Right forelimb (tissue), 1 donor: Measurements from ENCODE around the gene TEKT1.
"Not testable (repeated sequence)": the region's sequence is repeated elsewhere in the genome, so short reads cannot be mapped to it uniquely, and the experiment has no call there.

Experiments used
- DNase-seq: peaks from one replicate; pipeline ENCODE4 v3.0.0-alpha.2; 2018

TEKT1 gene

DNA sequence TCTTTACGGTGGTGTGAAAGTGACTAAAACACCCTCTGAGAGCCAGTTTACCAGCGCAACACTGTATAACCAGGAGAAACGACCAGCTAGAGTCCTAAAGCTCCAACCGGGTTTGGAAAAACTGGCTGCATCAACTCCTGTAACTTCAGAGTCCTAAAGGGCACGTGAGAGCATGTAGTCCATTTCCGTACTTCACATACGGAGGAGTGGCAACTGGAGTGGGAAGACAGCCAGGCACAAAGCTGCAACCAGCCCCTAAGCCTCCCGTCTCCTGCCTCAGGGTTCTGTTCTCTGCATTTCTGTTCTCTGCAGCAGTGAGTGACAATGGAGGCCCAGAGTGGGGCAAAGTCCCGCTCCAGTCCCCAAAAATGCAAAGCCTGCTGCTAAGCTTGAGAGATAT is 19.2 kb downstream of the TEKT1 start:
- no peak for DNase-seq

DNA sequence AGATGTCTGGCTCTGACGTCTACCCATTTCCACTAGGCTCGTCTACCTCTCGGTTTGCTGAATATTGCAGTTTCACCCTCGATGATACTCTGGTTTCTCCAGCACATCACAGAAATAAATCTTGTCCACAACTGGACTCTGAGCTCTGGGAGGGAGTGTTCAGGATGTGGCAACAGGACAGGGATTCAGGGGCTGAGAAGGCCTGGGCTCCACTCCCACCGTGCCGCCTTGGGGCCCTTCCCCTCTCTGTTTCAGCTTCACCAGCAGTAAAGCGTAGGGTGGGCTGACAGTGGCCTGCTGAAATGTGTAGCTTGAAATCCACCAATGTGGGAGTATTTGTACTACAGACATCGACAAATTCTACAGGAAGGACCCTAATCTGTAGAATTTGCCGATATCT is 20.0 kb downstream of the TEKT1 start:
- no peak for DNase-seq

DNA sequence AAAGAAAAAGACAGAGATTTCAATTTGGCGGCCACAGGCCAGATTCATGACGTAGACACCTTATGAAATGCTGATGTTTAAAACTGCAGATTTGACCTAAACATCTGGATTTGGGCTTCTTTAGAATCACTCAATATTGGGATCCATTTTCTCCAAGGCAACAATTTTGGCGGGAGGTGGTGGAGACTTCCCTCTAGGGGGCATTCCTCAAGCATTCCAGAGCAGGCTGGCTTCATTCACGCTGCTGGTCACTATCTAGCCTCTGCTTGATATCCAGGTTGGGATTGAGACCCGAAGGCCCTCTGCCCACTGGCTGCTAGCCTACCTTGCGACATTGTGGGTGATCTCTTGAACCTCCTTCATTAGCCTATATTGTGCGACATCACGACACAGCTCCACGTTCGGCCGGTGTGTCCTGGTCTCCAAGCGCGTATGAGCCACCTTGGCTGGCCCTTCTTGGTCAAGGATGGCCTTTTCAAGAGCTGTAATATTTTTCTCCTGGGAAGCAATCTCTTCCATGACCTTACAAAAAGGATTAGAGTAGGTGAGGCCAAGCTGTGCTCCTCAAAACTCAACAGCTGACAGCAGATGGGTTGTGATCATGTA is 31.0 kb downstream of the TEKT1 start:
- DNase-seq, result no peak

- DNase-seq, result no peak
Measured at GRCh38 chr17:6799738-6800137, 31.8 kb downstream of the TEKT1 start.

DNA sequence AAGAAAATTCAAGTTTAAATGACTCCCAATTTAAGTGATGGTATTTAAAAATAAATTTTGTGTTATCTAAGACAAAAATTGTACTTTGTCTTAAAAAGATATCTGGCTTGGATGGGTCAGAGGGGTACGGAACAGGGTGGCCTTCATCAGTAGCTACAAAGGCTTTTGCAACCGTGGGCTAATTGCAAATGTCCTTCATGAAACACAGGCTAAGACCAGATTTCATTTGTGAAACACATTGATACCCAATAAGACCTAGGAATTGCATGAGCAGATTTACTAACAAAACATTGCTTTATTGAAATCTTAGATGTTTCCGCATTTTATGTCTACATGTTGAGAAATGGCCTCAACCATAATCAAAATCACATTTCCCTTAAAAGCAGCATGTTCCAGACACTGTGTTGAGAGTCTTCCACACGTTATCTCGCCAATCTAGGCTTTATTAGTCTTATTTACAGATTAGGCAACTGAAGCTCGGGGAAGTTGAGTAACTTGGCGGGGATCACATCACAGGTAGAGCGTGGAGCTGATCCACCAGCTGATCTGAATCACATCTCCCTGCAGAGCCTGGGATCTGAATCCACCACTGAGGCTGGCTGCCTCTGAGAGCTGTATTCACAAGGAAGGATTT is 33.7 kb downstream of the TEKT1 start:
- DNase-seq, result no peak

- DNase-seq, result no peak
Measured at GRCh38 chr17:6796887-6797490, 34.5 kb downstream of the TEKT1 start.

- no peak for DNase-seq
Measured at GRCh38 chr17:6796017-6796886, 35.3 kb downstream of the TEKT1 start.

DNA sequence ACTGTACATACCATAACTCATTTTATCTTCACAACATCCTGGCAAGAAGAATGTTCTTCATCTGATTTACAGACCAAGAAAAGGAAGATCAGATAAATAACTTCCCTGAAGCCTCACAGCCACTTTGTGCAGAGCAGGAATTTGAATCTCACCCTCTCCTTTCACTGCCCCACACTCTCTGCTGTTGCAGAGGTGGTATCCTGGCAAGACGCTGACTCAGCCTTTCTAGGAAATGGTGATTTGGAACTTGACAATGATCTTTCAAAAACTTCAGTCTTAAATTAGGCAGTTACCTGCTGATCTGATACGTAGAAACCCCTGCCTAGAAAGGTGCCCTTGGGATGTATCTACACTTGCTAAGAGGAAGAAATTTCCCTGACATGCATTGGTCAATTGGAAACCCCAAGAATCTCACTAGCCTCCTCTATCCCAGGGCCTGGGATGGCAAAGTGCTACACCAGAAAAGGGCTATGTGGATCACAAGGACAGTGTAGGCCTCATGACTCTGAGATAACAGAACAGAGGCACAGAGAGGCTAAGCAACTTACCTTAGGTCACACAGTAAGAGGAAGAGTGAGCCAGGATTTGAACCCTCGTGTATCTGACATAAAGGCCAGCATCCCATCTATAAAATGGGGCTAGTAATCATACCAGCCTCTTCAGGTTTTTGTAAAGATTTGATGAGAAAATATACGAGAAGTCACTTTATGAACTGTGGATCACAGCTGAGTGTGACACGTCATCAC is 37.6 kb downstream of the TEKT1 start:
- DNase-seq, result no peak

- no peak for DNase-seq
Measured at GRCh38 chr17:6789146-6789545, 42.4 kb downstream of the TEKT1 start.

DNA sequence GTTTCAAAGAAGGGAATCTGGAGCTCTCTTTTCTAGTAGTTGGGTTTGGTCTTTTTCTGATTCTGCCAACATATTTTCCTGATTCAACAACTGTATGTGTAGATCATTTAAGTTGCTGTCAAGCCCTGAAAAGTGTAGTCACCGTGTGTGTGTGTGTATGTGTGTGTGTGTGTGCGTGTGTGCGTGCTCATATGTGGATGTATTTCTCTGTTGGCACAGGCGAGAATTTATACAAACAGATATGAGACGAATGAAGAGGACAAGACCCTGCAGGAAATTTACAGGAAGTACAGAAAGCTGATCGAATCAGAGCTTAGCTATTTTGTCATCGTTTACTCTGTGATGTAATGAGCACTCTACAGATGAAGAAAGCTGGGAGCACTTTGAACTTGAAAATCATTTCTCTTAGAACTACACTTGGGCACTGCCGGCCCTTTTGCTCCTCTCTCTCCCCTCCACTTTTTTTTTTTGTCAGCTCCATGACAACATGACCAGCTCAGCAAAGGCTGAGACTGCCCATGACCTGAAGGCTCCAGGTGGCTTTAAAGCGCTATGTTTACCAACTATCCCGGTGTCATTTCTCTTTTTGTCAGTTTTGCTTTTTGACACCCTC is 44.3 kb downstream of the TEKT1 start:
- no peak for DNase-seq

DNA sequence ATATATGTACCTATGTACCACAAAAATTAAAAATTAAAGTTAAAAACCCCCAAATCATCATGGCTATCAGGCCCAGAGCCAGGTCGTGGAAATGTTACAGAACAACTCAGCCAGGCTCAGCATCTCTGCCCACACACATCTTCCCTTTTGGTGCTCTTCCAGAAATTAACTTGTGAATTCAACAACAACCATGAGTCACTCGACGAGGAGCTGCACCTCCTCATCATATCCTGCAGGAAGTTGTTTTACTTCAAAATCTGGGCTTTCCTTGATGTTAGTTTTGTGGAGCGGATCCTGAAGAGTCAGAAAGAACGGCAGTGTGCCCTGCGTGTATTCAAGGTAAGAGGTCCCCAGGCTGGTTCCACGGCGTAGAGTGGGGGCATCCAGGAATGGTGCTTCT is 44.9 kb downstream of the TEKT1 start:
- DNase-seq, result no peak

- no peak for DNase-seq
Measured at GRCh38 chr17:6782244-6782643, 49.3 kb downstream of the TEKT1 start.

- no peak for DNase-seq
Measured at GRCh38 chr17:6780886-6781285, 50.6 kb downstream of the TEKT1 start.

DNA sequence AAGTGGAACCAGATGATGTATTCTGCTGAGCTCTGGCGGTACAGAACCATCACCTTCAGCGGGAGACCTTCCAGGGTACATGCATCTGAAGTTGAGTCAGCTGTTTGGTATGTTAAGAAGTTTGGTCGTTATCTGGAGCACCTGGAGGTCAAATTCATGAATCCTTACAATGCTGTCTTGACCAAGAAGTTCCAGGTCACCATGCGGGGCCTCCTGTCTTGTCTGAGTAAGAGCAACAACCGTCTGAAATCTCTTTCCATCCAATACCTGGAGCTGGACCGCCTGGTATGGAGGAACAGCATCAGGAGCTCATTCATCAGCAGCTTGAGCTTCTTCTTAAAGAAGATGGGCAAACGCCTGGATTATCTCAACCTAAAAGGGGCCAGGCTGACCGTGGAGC is 51.5 kb downstream of the TEKT1 start:
- no peak for DNase-seq

- no peak for DNase-seq
Measured at GRCh38 chr17:6779411-6779810, 52.1 kb downstream of the TEKT1 start.

GRCh38 chr17:6775871-6776405 is 55.6 kb downstream of the TEKT1 start, which contains the start of gene FBXO39:
Gene FBXO39 (plus strand): TSS chr17:6776215. CDS start chr17:6779869, 3,654 bp downstream.
- DNase-seq, result no peak

DNA sequence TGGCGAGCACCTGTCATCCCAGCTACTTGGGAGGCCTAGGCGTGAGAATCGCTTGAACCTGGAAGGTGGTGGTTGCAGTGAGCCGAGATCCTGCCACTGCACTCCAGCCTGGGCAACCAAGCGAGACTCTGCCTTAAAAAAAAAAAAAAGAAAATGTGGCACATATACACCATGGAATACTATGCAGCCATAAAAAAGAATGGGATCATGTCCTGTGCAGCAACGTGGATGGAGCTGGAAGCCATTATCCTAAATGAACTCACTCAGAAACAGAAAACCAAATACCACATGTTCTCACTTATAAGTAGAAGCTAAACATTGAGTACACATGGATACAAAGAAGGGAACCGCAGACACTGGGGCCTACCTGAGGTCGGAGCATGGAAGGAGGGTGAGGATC is 56.6 kb downstream of the TEKT1 start:
- not testable (repeated sequence) for DNase-seq

- no peak for DNase-seq
Measured at GRCh38 chr17:6772016-6772415, 59.5 kb downstream of the TEKT1 start.

- DNase-seq, result no peak
Measured at GRCh38 chr17:6768447-6768846, 63.1 kb downstream of the TEKT1 start.

- DNase-seq, result no peak
Measured at GRCh38 chr17:6761779-6762178, 69.8 kb downstream of the TEKT1 start.

DNA sequence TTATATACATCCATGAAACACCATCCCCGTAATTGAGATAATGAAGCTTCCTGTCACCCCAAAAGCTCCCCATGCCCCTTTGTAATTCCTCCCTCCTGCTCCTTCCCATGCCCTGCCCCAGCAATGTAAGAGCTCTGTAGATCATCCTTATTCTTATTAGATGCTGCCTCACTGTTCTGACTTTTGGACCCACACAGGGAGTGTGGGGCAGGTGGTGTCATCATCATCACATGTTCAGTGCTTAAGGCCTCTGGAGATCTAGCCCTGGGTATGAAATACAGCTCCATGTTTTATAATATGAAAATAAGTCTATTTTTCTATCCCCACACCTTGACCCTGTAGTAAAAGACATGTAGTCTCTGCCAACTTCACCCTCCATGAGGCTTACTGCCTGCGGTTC is 73.8 kb downstream of the TEKT1 start:
- no peak for DNase-seq

DNA sequence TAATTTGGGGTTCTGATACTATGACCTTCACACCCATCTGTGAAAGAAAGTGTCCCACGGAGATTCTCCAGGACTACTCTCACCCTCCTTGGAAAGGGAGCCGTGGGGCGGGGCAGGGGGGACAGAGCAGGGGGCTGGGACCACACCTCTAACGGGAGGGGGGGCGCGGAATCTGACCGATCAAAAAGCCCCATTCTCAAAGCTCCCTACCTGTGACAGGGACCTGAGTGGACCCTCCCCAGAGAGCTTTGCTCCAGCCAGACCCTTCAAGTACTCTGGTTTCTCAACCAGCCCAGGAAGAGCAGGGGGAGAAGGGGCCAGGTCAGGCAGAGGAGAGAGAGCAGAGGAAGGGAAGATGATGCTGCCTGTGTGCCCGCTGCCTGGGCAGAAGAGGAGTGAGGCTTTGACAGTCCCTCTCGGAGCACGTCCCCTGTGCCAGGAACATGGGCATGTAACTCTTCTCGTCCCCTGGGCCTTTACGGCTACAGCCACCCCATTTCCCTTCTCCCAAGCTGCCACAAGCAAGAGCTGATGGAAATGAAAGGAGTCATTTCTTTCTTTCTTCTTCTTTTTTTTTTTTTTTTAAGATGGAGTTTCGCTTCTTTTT is 75.0 kb downstream of the TEKT1 start:
- DNase-seq, result no peak
